Lower lobe of right lung (tissue), 2 donors: ENCODE data around the gene TRERF1. TPM values are rescaled to one million over a fixed set of nuclear protein-coding genes. Genes with fewer than 3 reads are reported as not detected.

Experiments
- ATAC-seq, 2 donors: fragments of 200-7000 bp; cut with Tn5 transposase; one replicate each; pipeline ENCODE4 v1.9.1; 2020 to 2022; ENCODE audit warnings: mild to moderate bottlenecking in 2 of 2, moderate library complexity in 2 of 2
- DNase-seq: peaks from one replicate; pipeline ENCODE4 v3.0.0-alpha.2; 2020
- H3K27ac ChIP-seq: fragments of 200-600 bp; one replicate; pipeline ENCODE4 v1.8.0; 2022
- H3K27me3 ChIP-seq: fragments of 200-600 bp; one replicate; pipeline ENCODE4 v1.8.0; 2022; ENCODE audit warnings: low read depth
- H3K36me3 ChIP-seq: fragments of 200-600 bp; one replicate; pipeline ENCODE4 v1.8.0; 2022; ENCODE audit warnings: mild to moderate bottlenecking
- H3K4me1 ChIP-seq: fragments of 200-600 bp; one replicate; pipeline ENCODE4 v1.8.0; 2022
- H3K4me3 ChIP-seq: fragments of 200-600 bp; one replicate; pipeline ENCODE4 v1.8.0; 2022; ENCODE audit warnings: mild to moderate bottlenecking
- H3K9me3 ChIP-seq: fragments of 200-600 bp; one replicate; pipeline ENCODE4 v1.8.0; 2022
- intact Hi-C: fragments of 100-400 bp; cut with DNase I; formaldehyde crosslinking; loops from one replicate; pipeline ENCODE4 v1.11.0; 2022
- total RNA-seq: library from RNA; stranded (reverse); fragmentation: NEBNext Ultra II Directional; extraction: Animal tissue kit (Norgen Biotek cat#: 25700); gene quantifications from one replicate; pipeline ENCODE4 v1.2.1, GENCODE V29; 2021
- TF ChIP-seq, protein P1 (sequence below): fragments of 200-600 bp; IDR thresholded peaks from one replicate; pipeline ENCODE4 v1.8.0; 2022; ENCODE audit warnings: antibody characterized with exemption, mild to moderate bottlenecking
- donor health status: DM: no; HTN: yes; CAD: no; lungs with severe emphysema.

Gene TRERF1
- total RNA-seq, 1 donor from 2014 or later, result 5.6 TPM

DNA sequence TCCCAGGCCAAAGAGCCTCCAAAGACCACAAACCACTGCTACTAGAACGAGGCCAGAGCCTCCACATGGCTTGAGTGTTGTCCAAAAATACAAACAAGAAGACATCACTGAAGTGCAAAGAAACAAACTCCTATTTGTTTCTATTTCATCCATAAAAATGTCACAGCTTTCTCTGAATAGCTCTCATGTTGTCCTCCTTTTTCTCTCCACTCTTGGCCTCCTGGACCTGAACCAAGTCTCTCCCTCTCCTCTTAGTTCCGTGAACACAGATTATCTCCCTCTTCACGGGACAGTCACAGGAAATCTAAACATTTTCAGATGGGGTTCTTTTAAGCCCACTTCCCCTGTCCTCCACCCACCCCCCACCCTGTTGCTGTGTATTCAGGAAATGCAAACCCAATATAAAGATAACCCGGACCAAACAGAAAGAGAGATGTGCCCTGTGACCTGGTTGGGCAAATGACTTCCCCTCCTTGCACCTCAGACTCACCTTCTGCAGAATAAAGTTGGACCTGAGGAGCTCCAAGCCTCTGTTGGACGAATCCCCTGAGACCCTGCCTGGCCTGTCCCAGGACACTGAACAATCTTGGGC is 158.2 kb downstream of the TRERF1 start:
- DNase-seq, result no peak
- no peaks in the 10 kb centered on the region for H3K36me3 ChIP-seq
- H3K4me3 ChIP-seq, result no peak overlapping the region
- TF ChIP-seq, protein P1, sequence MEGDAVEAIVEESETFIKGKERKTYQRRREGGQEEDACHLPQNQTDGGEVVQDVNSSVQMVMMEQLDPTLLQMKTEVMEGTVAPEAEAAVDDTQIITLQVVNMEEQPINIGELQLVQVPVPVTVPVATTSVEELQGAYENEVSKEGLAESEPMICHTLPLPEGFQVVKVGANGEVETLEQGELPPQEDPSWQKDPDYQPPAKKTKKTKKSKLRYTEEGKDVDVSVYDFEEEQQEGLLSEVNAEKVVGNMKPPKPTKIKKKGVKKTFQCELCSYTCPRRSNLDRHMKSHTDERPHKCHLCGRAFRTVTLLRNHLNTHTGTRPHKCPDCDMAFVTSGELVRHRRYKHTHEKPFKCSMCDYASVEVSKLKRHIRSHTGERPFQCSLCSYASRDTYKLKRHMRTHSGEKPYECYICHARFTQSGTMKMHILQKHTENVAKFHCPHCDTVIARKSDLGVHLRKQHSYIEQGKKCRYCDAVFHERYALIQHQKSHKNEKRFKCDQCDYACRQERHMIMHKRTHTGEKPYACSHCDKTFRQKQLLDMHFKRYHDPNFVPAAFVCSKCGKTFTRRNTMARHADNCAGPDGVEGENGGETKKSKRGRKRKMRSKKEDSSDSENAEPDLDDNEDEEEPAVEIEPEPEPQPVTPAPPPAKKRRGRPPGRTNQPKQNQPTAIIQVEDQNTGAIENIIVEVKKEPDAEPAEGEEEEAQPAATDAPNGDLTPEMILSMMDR, result no peak
- ATAC-seq, result no peak
- H3K27ac ChIP-seq, result peak overlapping the region; percentile 41
- no peaks in the 10 kb centered on the region for H3K4me1 ChIP-seq
- H3K9me3 ChIP-seq, result no peaks in the 10 kb centered on the region
- H3K27me3 ChIP-seq, result no peaks in the 10 kb centered on the region
- intact Hi-C loops, result no loop called here

DNA sequence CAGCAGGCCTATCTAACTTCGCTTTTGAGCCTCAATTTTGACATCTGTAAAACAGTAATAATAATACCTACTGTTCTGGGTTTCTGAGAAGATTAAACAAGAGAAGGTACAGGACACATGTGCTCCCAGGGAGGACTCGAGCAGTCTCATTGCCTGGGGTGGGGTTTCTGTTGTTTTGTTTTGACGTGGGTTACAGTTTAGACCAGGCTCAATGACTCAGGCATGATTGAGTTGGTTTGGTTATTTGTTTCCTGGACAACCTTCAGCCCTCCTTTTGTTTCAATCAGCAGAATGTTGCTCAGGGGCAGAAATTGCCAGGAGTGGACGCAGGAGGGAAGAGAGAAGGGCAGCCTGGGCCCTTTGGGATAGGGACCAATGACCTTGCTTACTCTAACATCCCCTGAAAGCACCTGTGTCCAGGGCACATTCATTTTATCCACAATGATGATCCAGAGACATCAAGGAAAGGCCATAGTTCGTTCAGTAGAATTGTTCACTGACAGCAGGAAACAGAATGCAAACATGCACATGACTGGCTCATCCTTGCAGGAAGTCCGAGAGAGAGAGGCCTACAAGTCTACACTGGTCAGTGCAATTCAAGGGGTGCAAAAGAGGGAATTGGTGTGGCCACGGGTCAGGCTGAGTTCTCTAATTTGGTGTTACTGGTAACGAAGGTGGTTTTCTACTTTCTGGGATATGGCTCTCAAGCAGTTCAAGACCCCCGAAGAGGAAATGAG is 159.6 kb downstream of the TRERF1 start:
- Histone ChIP-seq H3K4me1 (no peaks in the 10 kb centered on the region), H3K9me3 (no peaks in the 10 kb centered on the region), H3K27me3 (no peaks in the 10 kb centered on the region), H3K4me3 (no peak overlapping the region), H3K36me3 (no peaks in the 10 kb centered on the region), H3K27ac (peak overlapping the region; percentile 14)
- ATAC-seq (no peak), DNase-seq (no peak)
- intact Hi-C loops, result no loop called here
- TF ChIP-seq, protein P1, result no peak

DNA sequence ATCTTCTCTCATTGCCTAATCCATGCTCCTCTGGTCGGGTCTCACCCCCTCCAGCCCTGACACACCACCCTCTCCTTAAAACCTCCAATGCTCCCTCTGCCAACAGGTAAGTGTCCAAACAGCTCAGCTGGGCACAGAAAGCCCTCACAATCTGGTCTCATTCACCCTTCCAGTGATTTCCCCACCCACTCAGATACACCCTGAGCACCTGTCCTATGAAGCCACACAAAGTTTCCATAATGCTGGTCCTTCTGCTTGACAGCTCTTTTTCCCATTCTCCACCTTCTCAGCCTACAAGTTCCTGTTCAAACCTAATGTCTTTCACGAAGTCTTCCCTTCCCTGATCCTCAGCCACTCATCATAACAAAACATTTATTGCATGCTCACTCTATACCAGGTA is 164.0 kb downstream of the TRERF1 start:
- ATAC-seq (no peak), DNase-seq (no peak)
- Histone ChIP-seq H3K9me3 (no peaks in the 10 kb centered on the region), H3K27ac (no peak overlapping the region), H3K36me3 (no peaks in the 10 kb centered on the region), H3K4me1 (no peaks in the 10 kb centered on the region), H3K4me3 (no peak overlapping the region), H3K27me3 (no peaks in the 10 kb centered on the region)
- TF ChIP-seq, protein P1, result no peak
- intact Hi-C loops, result no loop called here

DNA sequence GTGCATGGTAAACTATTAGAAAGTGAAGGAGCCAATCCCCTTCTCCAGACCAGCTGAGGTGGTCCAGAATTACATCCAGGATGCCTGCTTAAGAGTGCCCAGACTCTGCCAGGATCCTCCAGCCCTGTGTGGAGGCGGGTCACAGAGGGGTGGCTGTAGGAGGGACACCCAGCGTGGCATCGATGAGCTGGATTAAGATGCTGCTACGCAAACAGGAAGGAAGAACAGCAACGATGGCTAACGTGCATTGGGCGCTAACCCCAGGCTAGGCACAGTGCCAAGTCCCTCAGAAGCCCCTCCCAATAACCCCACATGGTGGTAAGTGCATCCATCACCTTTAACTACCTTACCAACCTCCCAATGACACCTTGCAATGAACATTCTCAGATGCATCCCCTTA is 170.2 kb downstream of the TRERF1 start:
- no peak for DNase-seq
- Histone ChIP-seq H3K27me3 (no peaks in the 10 kb centered on the region), H3K36me3 (no peaks in the 10 kb centered on the region), H3K4me3 (no peak overlapping the region), H3K9me3 (no peaks in the 10 kb centered on the region), H3K27ac (no peak overlapping the region), H3K4me1 (peaks cover 38% of the 10 kb centered on the region)
- intact Hi-C loops, result no loop called here
- ATAC-seq, result peak; percentile 50 to 51
- TF ChIP-seq, protein P1, result no peak

DNA sequence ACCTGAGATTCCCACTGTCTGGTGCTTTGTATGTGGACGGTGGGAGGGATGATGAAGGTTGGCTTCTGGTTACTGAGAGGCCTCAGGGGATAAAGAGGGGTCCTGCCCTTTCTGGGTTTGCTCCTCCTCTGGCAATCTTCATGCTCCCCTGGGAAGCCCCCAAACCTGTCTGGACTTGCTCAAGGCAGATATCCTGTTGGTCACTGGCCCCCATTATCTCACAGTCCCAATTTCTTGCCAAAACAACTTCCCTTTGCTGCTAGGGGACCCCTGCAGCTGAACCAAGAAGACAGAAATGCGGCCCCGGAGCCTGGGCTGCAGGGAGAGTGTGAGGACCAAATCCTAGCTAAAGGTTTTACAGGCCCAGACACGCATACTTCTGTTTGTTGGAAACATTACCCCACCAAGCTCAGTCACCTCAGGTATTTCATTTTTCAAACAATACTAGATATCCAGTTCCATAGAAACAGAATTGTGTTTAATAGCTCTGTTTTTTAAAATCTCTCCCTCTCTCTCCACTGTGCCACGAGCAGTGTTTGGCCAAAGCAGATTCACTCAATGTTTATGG is 170.7 kb downstream of the TRERF1 start:
- no peaks in the 10 kb centered on the region for H3K27me3 ChIP-seq
- H3K27ac ChIP-seq, result peak overlapping the region; percentile 49
- no peaks in the 10 kb centered on the region for H3K9me3 ChIP-seq
- H3K4me1 ChIP-seq, result peaks cover 43% of the 10 kb centered on the region
- H3K36me3 ChIP-seq, result no peaks in the 10 kb centered on the region
- H3K4me3 ChIP-seq, result no peak overlapping the region
- DNase-seq (no peak), ATAC-seq (no peak)
- TF ChIP-seq, protein P1, result no peak
- intact Hi-C loops, result no loop called here
